Activated T-cell treated with anti-CD3 and anti-CD28 coated beads, Interleukin-2, amount 50 U/mL, for 24 hours (primary cell): ENCODE measurements around the gene CAMK1D.

Source experiments
- DNase-seq: peaks from one replicate; pipeline ENCODE4 v3.0.0-alpha.2; 2020
- H3K27ac Mint-ChIP-seq: 2 replicates; pipeline ENCODE4 v1.8.0; 2020; ENCODE audit warnings: mild to moderate bottlenecking, mixed read lengths
- H3K27me3 Mint-ChIP-seq: 2 replicates; pipeline ENCODE4 v1.8.0; 2020; ENCODE audit warnings: mixed read lengths
- H3K36me3 Mint-ChIP-seq: 2 replicates; pipeline ENCODE4 v1.8.0; 2020; ENCODE audit warnings: low read depth, mixed read lengths
- H3K4me1 Mint-ChIP-seq: 2 replicates; pipeline ENCODE4 v1.8.0; 2020; ENCODE audit warnings: low read depth, mixed read lengths
- H3K4me3 Mint-ChIP-seq: 2 replicates; pipeline ENCODE4 v1.8.0; 2020; ENCODE audit warnings: mild to moderate bottlenecking, moderate library complexity, mixed read lengths
- H3K9me3 Mint-ChIP-seq: 2 replicates; pipeline ENCODE4 v1.8.0; 2020; ENCODE audit warnings: mixed read lengths

Gene CAMK1D

DNA sequence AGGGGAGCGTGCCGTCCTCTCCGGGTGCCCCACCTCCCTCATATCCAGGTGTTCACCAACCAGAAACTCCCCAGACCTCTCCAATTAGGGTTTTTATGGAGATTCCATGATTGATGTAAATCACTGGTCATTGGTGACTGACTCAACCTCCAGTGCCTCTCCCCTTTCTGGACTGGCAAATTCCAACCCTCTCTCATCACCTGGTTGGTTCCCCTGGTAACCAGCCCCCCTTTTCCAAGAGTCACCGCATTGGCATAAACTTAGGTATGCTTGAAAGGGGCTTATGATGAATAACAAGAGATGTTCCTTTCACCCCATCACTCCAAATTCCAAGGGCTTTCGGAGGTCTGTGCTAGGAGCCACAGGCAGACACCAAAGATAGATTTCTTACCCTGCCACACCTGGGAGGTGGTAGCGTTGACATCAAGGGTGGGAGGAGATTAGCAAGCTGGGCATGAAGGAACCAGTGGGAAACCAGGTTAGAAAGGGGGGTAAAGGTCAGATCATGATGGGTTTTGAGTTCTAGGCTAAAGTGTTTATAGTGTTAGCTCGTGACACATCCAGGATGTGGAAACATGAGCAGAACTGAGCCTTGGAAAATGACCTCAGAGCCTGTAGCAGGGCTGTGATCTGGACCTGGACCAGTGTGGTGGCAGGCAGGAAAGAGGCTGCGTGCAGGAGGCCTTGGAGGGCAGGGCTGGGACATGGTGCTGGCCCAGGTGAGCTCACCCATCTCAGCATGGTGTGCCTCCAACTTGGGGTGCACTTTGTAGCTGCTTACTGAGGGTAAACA lies 45.1 kb downstream of the CAMK1D start:
- Mint-ChIP-seq H3K4me3 (no peak overlapping the region), H3K27me3 (no peaks in the 10 kb centered on the region), H3K27ac (no peak overlapping the region), H3K36me3 (no peaks in the 10 kb centered on the region), H3K9me3 (no peaks in the 10 kb centered on the region), H3K4me1 (peaks cover 27% of the 10 kb centered on the region)
- DNase-seq, result no peak

DNA sequence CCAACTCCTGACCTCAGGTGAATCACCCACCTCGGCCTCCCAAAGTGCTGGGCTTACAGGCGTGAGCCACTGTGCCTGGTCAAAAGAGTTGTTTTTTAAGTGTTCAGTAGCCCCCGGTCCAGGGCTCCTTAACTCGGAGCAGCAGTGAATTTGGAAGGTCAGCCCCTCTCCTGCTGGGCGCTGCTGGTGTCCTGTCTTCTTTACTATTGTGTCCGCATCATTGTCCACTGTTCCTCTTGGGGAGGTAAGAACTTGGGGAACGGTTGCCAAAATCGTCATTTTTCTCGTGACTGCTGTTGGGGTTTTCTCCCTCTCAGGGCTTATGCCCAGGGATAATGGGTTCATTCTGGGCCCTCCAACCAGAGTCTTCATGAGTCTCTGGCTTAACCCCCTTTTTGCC lies 46.7 kb downstream of the CAMK1D start:
- Mint-ChIP-seq H3K27me3 (no peaks in the 10 kb centered on the region), H3K4me1 (peaks cover 11% of the 10 kb centered on the region), H3K36me3 (no peaks in the 10 kb centered on the region), H3K27ac (no peak overlapping the region), H3K4me3 (no peak overlapping the region), H3K9me3 (no peaks in the 10 kb centered on the region)
- no peak for DNase-seq

DNA sequence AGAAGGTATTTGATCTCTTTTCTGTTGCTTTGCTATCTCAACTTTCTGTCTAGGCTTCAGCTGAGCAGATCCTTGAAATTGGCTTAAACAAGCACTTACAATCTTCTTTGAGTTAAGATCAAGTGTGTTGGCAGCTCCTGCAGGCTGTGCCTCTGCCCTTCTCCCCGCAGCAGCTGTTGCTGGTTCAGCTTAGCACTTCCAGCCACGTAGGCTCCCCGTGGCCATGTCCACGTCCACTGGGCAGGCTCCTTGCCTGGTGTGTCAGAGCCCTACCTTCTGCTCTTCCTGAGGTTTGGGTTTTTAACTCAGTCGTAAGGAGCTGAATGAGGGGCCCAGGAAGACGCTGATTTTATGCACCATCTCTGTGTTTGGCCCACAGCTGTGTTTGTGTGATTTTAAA lies 47.2 kb downstream of the CAMK1D start:
- H3K27ac Mint-ChIP-seq, result no peak overlapping the region
- DNase-seq, result no peak
- H3K36me3 Mint-ChIP-seq, result no peaks in the 10 kb centered on the region
- H3K4me3 Mint-ChIP-seq, result no peak overlapping the region
- H3K27me3 Mint-ChIP-seq, result no peaks in the 10 kb centered on the region
- H3K4me1 Mint-ChIP-seq, result peaks cover 10% of the 10 kb centered on the region
- H3K9me3 Mint-ChIP-seq, result no peaks in the 10 kb centered on the region

DNA sequence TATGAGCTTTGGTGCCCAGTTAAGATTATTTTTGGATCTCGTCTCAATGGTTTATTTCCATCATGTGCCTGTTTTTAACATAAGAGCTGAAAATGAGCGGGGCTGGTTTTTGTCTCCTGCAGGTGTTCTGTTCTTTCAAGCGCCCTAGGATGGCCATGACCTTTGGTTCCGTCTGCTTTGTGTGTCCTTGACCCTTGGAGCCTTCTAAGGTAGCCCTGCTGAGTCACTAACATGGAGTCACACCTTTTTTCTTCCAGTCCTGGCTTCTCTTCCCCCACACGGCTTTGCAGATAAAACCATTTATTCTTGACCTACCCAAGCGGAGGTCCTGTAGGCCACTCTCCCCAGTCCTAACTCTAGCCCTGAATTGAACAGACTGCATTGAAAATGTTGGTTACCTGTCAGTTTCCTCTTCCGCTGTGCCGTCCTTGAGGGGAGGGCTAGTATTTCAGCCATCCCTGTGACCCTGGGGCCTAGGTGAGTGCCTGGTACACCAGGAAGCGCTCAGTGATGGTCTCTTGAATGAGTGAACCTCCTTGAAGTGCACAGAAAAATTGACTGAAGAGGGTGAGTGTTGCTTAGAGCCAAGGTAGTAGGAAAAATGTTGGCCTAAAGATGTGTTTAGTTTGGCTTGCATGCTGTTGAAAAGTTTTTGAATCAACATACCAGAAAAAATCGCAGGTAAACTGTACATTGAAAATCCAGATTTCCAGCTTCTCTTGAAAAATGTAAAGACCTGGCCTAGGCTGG lies 48.0 kb downstream of the CAMK1D start:
- H3K27ac Mint-ChIP-seq, result no peak overlapping the region

DNA sequence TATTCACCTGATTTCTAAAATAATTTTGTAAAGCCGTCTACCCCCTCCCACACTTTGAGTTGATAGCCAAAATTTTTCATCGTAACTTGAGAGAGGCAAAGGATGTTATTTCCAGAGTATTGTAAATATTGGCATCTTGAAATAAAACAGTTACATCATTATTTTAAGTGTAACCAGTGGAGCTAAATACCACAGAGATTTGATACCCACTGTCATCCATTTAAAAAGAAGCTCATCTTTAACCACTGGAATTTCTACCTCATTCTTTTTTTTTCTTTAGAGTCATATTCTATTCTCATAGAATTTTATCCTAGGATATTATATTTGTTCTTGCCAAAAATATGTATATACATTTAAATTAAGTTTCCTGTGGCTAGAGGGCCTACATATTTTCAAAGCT lies 48.6 kb downstream of the CAMK1D start:
- no peak overlapping the region for H3K4me3 Mint-ChIP-seq
- H3K4me1 Mint-ChIP-seq, result peaks cover 16% of the 10 kb centered on the region
- H3K27ac Mint-ChIP-seq, result no peak overlapping the region
- no peaks in the 10 kb centered on the region for H3K9me3 Mint-ChIP-seq
- H3K27me3 Mint-ChIP-seq, result no peaks in the 10 kb centered on the region
- no peak for DNase-seq
- peaks cover 2% of the 10 kb centered on the region for H3K36me3 Mint-ChIP-seq

More for the DNA sequence above, 48.0 kb downstream of the CAMK1D start:
- Mint-ChIP-seq H3K4me3 (no peak overlapping the region), H3K27me3 (no peaks in the 10 kb centered on the region), H3K4me1 (peaks cover 13% of the 10 kb centered on the region), H3K9me3 (no peaks in the 10 kb centered on the region), H3K36me3 (no peaks in the 10 kb centered on the region)
- no peak for DNase-seq

DNA sequence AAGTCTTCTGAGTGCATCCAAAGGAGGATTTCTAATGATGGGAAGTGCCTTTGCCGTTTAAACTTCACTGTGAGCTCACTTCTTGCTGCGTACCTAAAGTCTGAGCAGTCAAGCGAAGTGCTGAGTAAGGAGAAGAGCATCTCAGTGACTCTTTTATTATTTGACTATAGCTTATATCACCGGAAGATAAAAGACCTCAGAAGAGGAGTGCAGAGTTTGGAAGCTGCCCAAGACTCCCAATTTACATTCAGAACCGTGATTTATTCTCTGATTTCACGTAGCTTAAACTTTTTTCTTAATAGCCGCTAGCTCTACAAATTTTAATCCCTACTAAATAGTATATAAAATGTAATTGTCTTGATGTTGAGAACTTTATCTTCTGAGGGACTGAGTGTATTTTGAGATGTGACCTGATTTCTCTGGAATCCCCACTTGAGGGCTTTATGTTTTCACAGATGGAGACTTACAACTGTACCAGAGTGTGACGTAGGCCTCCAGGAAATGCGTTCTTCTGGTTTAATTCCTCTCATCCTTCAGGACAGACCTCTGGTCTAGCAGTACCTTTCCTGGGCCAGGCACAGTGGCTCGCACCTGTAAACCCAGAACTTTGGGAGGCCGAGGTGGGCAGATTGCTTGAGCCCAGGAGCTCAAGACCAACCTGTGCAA lies 51.1 kb downstream of the CAMK1D start:
- Mint-ChIP-seq H3K27ac (no peak overlapping the region), H3K9me3 (no peaks in the 10 kb centered on the region), H3K36me3 (peaks cover 8% of the 10 kb centered on the region), H3K4me1 (peaks cover 23% of the 10 kb centered on the region), H3K4me3 (no peak overlapping the region), H3K27me3 (no peaks in the 10 kb centered on the region)
- DNase-seq, result no peak

DNA sequence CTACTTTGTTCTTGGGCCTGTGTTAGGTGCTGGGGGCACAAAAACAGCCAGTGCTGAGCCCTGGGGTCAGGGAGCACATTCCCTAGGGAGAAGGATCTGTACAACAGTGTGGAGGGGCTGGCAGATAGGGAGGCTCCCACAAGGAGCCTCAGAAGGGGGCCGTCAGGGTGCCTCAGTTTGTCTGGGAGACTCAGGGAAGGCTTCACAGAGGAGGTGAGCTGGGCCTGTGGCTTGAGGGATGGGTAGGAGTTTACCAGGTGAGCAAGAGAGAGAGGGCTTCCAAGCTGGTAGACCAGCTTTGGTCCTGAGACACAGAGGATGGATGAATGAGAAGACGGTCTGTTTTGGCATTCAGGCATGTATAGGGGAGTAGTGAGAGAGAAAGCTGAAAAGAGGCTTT lies 52.1 kb downstream of the CAMK1D start:
- H3K27me3 Mint-ChIP-seq, result no peaks in the 10 kb centered on the region
- no peak for DNase-seq
- H3K36me3 Mint-ChIP-seq, result peaks cover 11% of the 10 kb centered on the region
- H3K9me3 Mint-ChIP-seq, result no peaks in the 10 kb centered on the region
- no peak overlapping the region for H3K27ac Mint-ChIP-seq
- peaks cover 27% of the 10 kb centered on the region for H3K4me1 Mint-ChIP-seq
- no peak overlapping the region for H3K4me3 Mint-ChIP-seq

DNA sequence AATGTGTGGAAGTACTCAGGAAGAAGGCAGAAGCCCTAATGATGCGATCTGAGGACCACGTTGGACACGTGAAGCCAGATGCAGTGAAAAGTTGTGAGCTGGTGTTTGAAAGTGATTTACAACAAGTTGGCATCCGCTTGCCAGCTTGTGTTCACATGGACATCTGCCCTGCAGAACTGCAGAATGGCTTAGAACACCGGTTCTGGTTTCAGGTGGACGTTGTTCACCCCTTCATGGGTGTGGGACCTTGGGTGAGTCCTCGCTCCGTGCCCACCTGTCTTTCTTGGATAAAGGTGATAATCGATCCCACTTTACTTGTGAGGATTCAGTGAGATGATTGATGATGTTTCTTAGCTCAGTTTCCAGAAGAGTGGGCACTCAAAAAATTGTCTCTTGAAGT lies 53.8 kb downstream of the CAMK1D start:
- no peak overlapping the region for H3K4me3 Mint-ChIP-seq
- no peaks in the 10 kb centered on the region for H3K27me3 Mint-ChIP-seq
- H3K36me3 Mint-ChIP-seq, result peaks cover 18% of the 10 kb centered on the region
- H3K4me1 Mint-ChIP-seq, result peaks cover 32% of the 10 kb centered on the region
- no peak overlapping the region for H3K27ac Mint-ChIP-seq
- no peaks in the 10 kb centered on the region for H3K9me3 Mint-ChIP-seq
- DNase-seq, result no peak

DNA sequence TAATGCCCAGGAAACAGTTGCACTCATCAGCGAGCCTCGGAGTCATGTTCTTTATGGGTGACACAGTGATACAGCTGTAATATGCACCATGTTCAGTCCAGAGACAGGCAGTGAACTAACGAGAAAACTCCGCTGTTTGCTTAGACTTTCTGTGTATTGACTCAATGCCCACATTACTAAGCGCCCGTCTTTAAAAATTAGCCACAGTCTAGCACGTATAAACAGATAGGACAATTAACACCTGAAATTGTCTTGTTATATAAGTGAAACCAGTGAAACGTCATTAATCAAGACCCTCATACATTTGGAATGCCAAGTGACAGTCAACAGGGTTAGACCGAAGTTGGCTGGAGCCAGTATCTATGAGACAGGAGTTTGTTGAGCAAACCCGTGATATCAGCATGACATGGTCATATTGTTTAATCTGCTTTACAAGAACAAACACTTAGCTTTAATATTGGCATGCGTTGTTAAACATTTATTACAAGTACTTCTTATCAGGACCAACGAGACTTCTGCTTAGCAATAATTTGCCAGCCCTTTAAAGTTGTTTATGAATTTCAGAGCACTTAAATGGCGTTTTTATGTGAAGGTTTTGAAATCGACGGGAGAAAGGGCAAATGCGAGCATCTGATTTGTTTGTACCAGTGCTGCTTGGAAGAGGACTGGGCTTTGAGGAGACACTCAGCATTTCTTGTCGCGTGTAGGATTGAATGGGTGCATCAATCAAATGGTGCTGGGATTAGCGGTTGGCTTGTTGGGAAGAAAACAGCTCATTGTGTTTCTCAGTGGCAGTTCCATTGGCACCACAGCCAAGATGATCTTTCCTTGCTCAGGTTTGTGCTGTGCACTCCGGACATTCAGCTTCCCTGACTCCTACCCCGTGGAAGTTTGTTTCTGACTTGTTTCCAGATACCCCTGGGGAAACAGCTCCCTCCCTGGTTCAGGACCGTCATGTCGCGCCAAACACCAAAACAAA lies 56.3 kb downstream of the CAMK1D start:
- H3K4me1 Mint-ChIP-seq, result peaks cover 52% of the 10 kb centered on the region
- H3K27ac Mint-ChIP-seq, result no peak overlapping the region
- peaks cover 21% of the 10 kb centered on the region for H3K36me3 Mint-ChIP-seq
- H3K4me3 Mint-ChIP-seq, result no peak overlapping the region
- H3K9me3 Mint-ChIP-seq, result peaks cover 2% of the 10 kb centered on the region
- no peaks in the 10 kb centered on the region for H3K27me3 Mint-ChIP-seq
- DNase-seq, result no peak

DNA sequence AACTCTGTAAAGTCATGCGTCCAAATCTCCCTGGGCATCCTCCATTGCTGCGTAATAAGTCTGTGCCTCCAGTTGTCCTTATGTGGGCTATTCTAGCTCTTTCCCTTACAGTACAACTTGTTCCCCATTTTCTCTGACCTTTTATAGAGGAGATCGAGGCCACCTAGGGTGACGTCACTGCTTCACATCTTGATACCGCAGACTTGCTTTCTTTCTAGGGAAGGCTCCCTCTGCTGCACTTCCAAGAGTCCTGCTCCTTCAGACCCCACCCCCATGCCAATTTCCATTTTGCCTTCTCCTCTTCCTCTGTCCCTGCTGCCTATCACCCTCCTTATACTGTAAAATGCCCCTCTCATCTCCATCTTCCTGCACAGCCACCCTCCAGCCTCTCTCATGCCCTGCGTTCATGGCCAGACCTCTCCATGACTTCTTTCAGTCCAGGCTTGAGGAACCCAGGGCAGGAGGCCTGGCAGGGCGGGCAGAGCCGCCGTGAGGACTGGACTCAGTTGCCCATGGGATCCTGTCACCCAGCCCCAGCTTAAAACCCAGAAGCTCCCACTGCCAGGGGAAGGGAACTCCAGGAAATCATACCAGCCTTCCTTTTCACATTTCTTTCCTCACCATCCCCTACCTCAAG lies 57.5 kb downstream of the CAMK1D start:
- peaks cover 21% of the 10 kb centered on the region for H3K36me3 Mint-ChIP-seq
- no peak overlapping the region for H3K4me3 Mint-ChIP-seq
- DNase-seq, result no peak
- H3K4me1 Mint-ChIP-seq, result peaks cover 57% of the 10 kb centered on the region
- H3K27ac Mint-ChIP-seq, result no peak overlapping the region
- H3K9me3 Mint-ChIP-seq, result peaks cover 2% of the 10 kb centered on the region
- no peaks in the 10 kb centered on the region for H3K27me3 Mint-ChIP-seq

DNA sequence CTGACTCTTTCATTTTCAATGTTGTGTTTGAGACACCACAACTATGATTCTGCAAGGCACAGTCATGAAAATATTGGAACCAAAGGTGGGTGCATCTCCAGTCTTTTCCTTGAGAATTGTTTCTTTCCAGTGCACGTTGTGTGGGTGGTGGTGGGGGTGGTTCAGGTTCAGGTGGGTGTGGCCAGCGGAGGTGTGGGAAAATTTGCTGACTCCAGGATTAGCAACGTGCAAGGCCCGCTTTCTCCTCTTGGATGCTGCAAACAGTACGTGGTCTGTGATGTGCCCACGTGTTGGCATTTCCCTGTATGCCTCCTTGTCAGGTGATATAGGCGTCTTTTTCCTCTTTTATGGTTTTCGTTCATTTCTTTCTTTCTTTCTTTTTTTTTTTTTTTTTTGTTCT lies 59.1 kb downstream of the CAMK1D start:
- no peak for DNase-seq
- Mint-ChIP-seq H3K4me3 (no peak overlapping the region), H3K36me3 (peaks cover 17% of the 10 kb centered on the region), H3K4me1 (peaks cover 62% of the 10 kb centered on the region), H3K27me3 (no peaks in the 10 kb centered on the region), H3K9me3 (peaks cover 5% of the 10 kb centered on the region), H3K27ac (no peak overlapping the region)

DNA sequence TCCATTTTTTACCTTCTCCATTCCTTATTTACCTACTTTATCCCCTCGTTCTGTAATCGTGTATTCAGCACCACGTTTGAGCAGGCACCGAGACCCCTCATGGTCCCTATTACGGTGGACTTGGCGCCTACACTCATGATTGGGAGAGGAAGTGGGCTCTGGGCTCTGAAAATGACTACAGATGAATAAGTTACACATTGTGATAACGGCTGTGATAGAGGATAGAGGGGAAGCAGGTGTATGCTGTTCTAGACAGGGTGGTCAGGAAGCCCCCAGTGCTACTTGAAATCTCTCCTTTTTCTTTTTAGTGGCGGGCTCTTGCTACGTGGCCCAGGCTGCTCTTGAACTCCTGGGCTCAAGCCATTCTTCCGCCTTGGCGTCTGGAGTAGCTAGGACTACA lies 59.8 kb downstream of the CAMK1D start:
- no peaks in the 10 kb centered on the region for H3K27me3 Mint-ChIP-seq

DNA sequence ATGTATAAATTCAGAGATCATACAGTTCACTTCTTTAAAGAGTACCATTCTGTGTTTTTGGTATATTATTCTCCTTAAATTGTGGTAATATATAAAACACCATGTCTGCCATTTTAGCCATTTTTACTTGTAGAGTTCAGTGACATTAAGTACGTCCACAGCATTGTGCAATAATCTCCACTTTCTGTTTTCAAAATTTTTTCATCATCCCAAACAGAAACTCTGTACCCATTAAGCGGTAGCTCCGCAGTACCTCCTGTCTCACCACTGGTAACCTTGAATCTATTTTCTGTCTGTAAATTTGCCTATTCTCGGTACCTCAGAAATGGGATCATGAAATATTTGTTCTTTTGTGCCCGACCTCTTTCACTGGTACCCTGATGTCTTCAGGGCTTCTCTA lies 60.3 kb downstream of the CAMK1D start:
- Mint-ChIP-seq H3K4me1 (peaks cover 63% of the 10 kb centered on the region), H3K9me3 (peaks cover 5% of the 10 kb centered on the region), H3K36me3 (peaks cover 15% of the 10 kb centered on the region), H3K27me3 (no peaks in the 10 kb centered on the region), H3K27ac (no peak overlapping the region), H3K4me3 (no peak overlapping the region)
- DNase-seq, result no peak

More for the DNA sequence above, 59.8 kb downstream of the CAMK1D start:
- peaks cover 15% of the 10 kb centered on the region for H3K36me3 Mint-ChIP-seq
- peaks cover 63% of the 10 kb centered on the region for H3K4me1 Mint-ChIP-seq
- no peak for DNase-seq
- H3K9me3 Mint-ChIP-seq, result peaks cover 5% of the 10 kb centered on the region
- H3K4me3 Mint-ChIP-seq, result no peak overlapping the region
- no peak overlapping the region for H3K27ac Mint-ChIP-seq
